K562 (cell line): ENCODE results near the gene GPR153. TPM values are rescaled to one million over a fixed set of nuclear protein-coding genes. Genes with fewer than 3 reads are reported as not detected.

ENCODE experiments used
- ARID3A ChIP-seq: IDR thresholded peaks from 2 replicates; pipeline ENCODE4 v1.6.1; 2012; ENCODE audit warnings: low read depth, low read length, improper control_type of control experiment, borderline replicate concordance
- BMI1 ChIP-seq: fragments of 150-350 bp; IDR thresholded peaks from 2 replicates; pipeline ENCODE4 v1.6.1; 2014; ENCODE audit warnings: low read length
- CCNT2 ChIP-seq: IDR thresholded peaks from 2 replicates; pipeline ENCODE4 v1.6.1; 2011; ENCODE audit warnings: borderline replicate concordance, low read depth, mild to moderate bottlenecking, moderate library complexity, mixed read lengths, low read length; ENCODE audit not compliant: insufficient read length; ENCODE audit errors: extremely low read depth
- CTCF ChIP-seq, 3 experiments: IDR thresholded peaks in 2 of 3; conservative IDR thresholded peaks in 1 of 3; 2 replicates each; pipeline ENCODE4 v1.5.1; 2011 to 2012; ENCODE audit warnings: low read length in 3 of 3, mild to moderate bottlenecking in 3 of 3, control low read depth in 2 of 3, improper control_type of control experiment in 1 of 3, inconsistent platforms in 1 of 3, low read depth in 1 of 3, mixed read lengths in 1 of 3, moderate library complexity in 1 of 3; ENCODE audit not compliant: insufficient read depth in 2 of 3
- DNMT1 ChIP-seq: fragments of 450-650 bp; IDR thresholded peaks from 2 replicates; pipeline ENCODE4 v1.6.1; 2016; ENCODE audit warnings: antibody characterized with exemption, mild to moderate bottlenecking
- L3MBTL2 ChIP-seq: fragments of 450-650 bp; IDR thresholded peaks from 2 replicates; pipeline ENCODE4 v1.6.1; 2016; ENCODE audit warnings: mild to moderate bottlenecking, moderate library complexity
- MEIS2 ChIP-seq: fragments of 450-650 bp; IDR thresholded peaks from 2 replicates; pipeline ENCODE4 v1.6.1; 2014; ENCODE audit warnings: mild to moderate bottlenecking; ENCODE audit not compliant: partially characterized antibody
- NEUROD1 ChIP-seq: fragments of 150-350 bp; IDR thresholded peaks from 2 replicates; pipeline ENCODE4 v1.6.1; 2014; ENCODE audit warnings: borderline replicate concordance, low read length, low read depth; ENCODE audit not compliant: partially characterized antibody
- NFATC3 ChIP-seq: fragments of 450-650 bp; IDR thresholded peaks from 2 replicates; pipeline ENCODE4 v1.6.1; 2017; ENCODE audit warnings: mild to moderate bottlenecking
- PYGO2 ChIP-seq: fragments of 450-650 bp; IDR thresholded peaks from 2 replicates; pipeline ENCODE4 v1.6.1; 2016; ENCODE audit warnings: mild to moderate bottlenecking, missing genetic modification characterization, moderate library complexity, missing compliant biosample characterization
- RBM39 ChIP-seq: fragments of 200-400 bp; formaldehyde crosslinking; optimal IDR thresholded peaks from 2 replicates; pipeline ENCODE3; 2018; ENCODE audit warnings: low read depth, low read length
- U2AF1 ChIP-seq: fragments of 200-400 bp; formaldehyde crosslinking; optimal IDR thresholded peaks from 2 replicates; pipeline ENCODE3; 2017; ENCODE audit warnings: mild to moderate bottlenecking, low read depth, low read length, moderate library complexity
- ZMIZ1 ChIP-seq, 2 experiments: fragments of 150-350 bp in 1 of 2; IDR thresholded peaks; 2 replicates each; pipeline ENCODE4 v1.6.1; 2012 to 2016; ENCODE audit warnings: low read depth in 2 of 2, low read length in 2 of 2, mild to moderate bottlenecking in 1 of 2, moderate library complexity in 1 of 2
- ZNF3 ChIP-seq: fragments of 250-450 bp; sonication (Bioruptor Pico); IDR thresholded peaks from 2 replicates; pipeline ENCODE4 v1.5.0; 2021; ENCODE audit warnings: mild to moderate bottlenecking, moderate library complexity
- ZNF644 ChIP-seq: fragments of 200-800 bp; sonication (Bioruptor generic); IDR thresholded peaks from 2 replicates; pipeline ENCODE4 v1.6.1; 2016; ENCODE audit warnings: low read depth, missing genetic modification characterization, missing compliant biosample characterization
- polyA plus RNA-seq, 8 experiments: library from polyadenylated mRNA; depleted of rRNA in 4 of 8; stranded (reverse) in 5 of 8; unstranded in 3 of 8; fragments of >200 nt; fragmentation: Nextera tagmentation in 2 of 8; fragmentation: Illumina TruSeq in 1 of 8; extraction: Ambion mirVana in 2 of 8; extraction: Trizol in 1 of 8; gene quantifications; 2 replicates each; pipeline versions ENCODE4 v1.2.1 to v1.2.3, GENCODE V29; 2011 to 2014; ENCODE audit warnings: inconsistent platforms in 1 of 8, missing spikeins in 1 of 8
- total RNA-seq, 7 experiments: library from RNA; depleted of rRNA in 6 of 7; stranded (reverse); fragments of >200 nt in 6 of 7; fragmentation: Illumina TruSeq in 2 of 7; extraction: Trizol in 2 of 7; gene quantifications; 2 replicates each; pipeline versions ENCODE4 v1.2.1 to v1.2.3, GENCODE V29; 2011 to 2021; ENCODE audit warnings: low replicate concordance in 1 of 7
- TF ChIP-seq, protein P1 (sequence below), 2 experiments: IDR thresholded peaks; 2 replicates each; pipeline ENCODE4 v1.6.1; 2012; ENCODE audit warnings: improper control_type of control experiment in 2 of 2, low read depth in 2 of 2, low read length in 2 of 2, borderline replicate concordance in 1 of 2

GPR153 gene
- total and polyA plus RNA-seq, 9 of the 15 experiments (the other 6 are each of a cell fraction or from before 2014, with no cell fraction given) = 0.01 to 1.5 (median 0.51) TPM

DNA sequence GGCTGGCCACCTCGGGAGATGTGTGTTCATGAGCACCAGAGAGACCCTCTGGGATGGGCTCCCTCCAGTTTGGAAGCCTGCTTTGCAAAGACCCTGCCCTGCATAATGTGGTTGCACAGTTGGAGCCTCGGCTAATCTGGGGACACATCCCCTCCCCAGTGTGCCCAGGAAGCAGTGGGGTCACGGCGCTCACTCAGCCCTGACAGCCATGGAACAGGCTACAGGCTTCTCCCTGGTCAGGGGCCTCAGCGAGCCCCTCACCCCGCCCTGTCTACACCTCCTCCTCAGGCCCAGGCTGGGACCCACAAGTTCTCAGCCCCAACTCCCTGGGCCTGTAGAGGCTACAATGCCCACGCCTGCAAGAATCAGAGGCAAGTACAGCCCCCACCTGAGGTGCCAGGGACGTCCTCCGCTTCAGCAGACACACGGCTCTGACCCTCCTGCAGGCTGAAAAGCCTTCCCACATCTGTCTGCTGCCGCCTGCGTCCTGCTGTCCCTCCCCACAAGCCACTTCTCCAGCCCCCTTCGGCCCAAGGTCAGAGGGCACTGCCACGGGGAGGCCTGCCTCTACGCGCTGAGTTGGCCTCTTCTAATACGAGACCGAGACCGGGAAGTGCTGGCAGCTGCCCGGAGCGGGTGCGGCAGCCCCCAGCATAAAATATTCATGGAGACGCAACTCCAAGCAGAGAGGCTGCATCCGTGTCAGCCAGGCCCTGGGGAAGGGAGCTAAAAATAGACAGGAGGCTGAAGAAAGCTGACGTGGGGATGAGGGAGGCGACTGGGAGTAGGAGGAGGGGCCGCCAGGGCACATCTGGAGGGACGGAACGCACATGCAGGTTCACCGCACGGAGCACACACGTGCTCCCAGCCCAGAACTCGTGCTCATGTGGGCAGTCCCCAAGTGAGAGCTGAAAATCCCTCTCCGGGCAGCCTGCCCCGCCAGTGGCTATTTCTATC, 15.2 kb upstream of the GPR153 start (continued):
- no peak for TF ChIP-seq ZMIZ1 (IDR thresholded peaks at IDR 0.05; ENCODE audit: low read depth in 2 of 2, low read length in 2 of 2)
- TF ChIP-seq, protein P1, sequence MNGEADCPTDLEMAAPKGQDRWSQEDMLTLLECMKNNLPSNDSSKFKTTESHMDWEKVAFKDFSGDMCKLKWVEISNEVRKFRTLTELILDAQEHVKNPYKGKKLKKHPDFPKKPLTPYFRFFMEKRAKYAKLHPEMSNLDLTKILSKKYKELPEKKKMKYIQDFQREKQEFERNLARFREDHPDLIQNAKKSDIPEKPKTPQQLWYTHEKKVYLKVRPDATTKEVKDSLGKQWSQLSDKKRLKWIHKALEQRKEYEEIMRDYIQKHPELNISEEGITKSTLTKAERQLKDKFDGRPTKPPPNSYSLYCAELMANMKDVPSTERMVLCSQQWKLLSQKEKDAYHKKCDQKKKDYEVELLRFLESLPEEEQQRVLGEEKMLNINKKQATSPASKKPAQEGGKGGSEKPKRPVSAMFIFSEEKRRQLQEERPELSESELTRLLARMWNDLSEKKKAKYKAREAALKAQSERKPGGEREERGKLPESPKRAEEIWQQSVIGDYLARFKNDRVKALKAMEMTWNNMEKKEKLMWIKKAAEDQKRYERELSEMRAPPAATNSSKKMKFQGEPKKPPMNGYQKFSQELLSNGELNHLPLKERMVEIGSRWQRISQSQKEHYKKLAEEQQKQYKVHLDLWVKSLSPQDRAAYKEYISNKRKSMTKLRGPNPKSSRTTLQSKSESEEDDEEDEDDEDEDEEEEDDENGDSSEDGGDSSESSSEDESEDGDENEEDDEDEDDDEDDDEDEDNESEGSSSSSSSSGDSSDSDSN (IDR thresholded peaks at IDR 0.05; ENCODE audit: borderline replicate concordance in 1 of 2, low read depth in 2 of 2, low read length in 2 of 2) = no peak
- TF ChIP-seq CTCF (IDR thresholded peaks at IDR 0.05 in 2 of 3, conservative IDR thresholded peaks at IDR 0.05 in 1 of 3; ENCODE audit: insufficient read depth in 2 of 3, low read depth in 1 of 3, low read length in 3 of 3) = no peak
- TF ChIP-seq MEIS2 = no peak
- peak; percentile 72 for TF ChIP-seq L3MBTL2
- TF ChIP-seq PYGO2 (tag) = no peak
- TF ChIP-seq CCNT2 = no peak
- no peak for TF ChIP-seq ARID3A
- TF ChIP-seq DNMT1 = no peak
- TF ChIP-seq BMI1 = no peak
- TF ChIP-seq ZNF3 = no peak
- TF ChIP-seq ZNF644 (tag) = no peak
- no peak for TF ChIP-seq RBM39
- no peak for TF ChIP-seq U2AF1
- no peak for TF ChIP-seq NEUROD1
- no peak for TF ChIP-seq NFATC3
